Smooth muscle cell (in vitro differentiated cells): ENCODE results near the gene TRIOBP. TPM values are rescaled to one million over a fixed set of nuclear protein-coding genes. Genes with fewer than 3 reads are reported as not detected.
"Not testable (repeated sequence)": the region's sequence is repeated elsewhere in the genome, so short reads cannot be mapped to it uniquely, and the experiment has no call there.

ENCODE experiments used
- DNase-seq: peaks from one replicate; lab custom pipeline; 2025; ENCODE audit not compliant: unreplicated experiment; lab: John Stamatoyannopoulos, UW
- H2AFZ ChIP-seq: fragments of 200-600 bp; sonication (generic); 2 replicates; pipeline ENCODE4 v1.6.0; 2016; ENCODE audit warnings: antibody characterized with exemption, low read depth, mild to moderate bottlenecking
- H3F3A ChIP-seq: fragments of 200-600 bp; sonication (generic); 2 replicates; pipeline ENCODE4 v1.6.0; 2017; ENCODE audit warnings: antibody characterized with exemption, low read depth
- H3K27ac ChIP-seq: fragments of 200-600 bp; sonication (generic); 2 replicates; pipeline ENCODE4 v1.5.1; 2016; ENCODE audit warnings: low read depth, mild to moderate bottlenecking
- H3K27me3 ChIP-seq: fragments of 200-600 bp; sonication (generic); 2 replicates; pipeline ENCODE4 v1.6.1; 2016; ENCODE audit warnings: low read depth, mild to moderate bottlenecking
- H3K36me3 ChIP-seq: fragments of 200-600 bp; sonication (generic); 2 replicates; pipeline ENCODE4 v1.5.1; 2016; ENCODE audit warnings: low read depth
- H3K4me1 ChIP-seq: fragments of 200-600 bp; sonication (generic); 2 replicates; pipeline ENCODE4 v1.5.1; 2016; ENCODE audit warnings: low read depth
- H3K4me2 ChIP-seq: fragments of 200-600 bp; sonication (generic); 2 replicates; pipeline ENCODE4 v1.6.0; 2016; ENCODE audit warnings: mild to moderate bottlenecking
- H3K4me3 ChIP-seq: fragments of 200-600 bp; sonication (generic); 2 replicates; pipeline ENCODE4 v1.5.1; 2016; ENCODE audit warnings: mild to moderate bottlenecking
- H3K79me2 ChIP-seq: fragments of 200-600 bp; sonication (generic); 2 replicates; pipeline ENCODE4 v1.6.0; 2016; ENCODE audit warnings: low read depth, mild to moderate bottlenecking
- H3K9ac ChIP-seq: fragments of 200-600 bp; sonication (generic); 2 replicates; pipeline ENCODE4 v1.6.0; 2016; ENCODE audit warnings: low read depth
- H3K9me3 ChIP-seq: fragments of 200-600 bp; sonication (generic); replicated peaks from 2 replicates; pipeline ENCODE4 v1.5.1; 2016; ENCODE audit warnings: low read depth
- H4K20me1 ChIP-seq: fragments of 200-600 bp; sonication (generic); 2 replicates; pipeline ENCODE4 v1.6.0; 2016; ENCODE audit warnings: low read depth
- CTCF ChIP-seq: fragments of 200-600 bp; sonication (generic); IDR thresholded peaks from 2 replicates; pipeline ENCODE4 v1.5.1; 2017; ENCODE audit warnings: borderline replicate concordance, mild to moderate bottlenecking, antibody characterized with exemption; ENCODE audit not compliant: insufficient read depth, poor library complexity, severe bottlenecking
- WGBS: methylation state at CpG from one replicate; pipeline ENCODE4 v1.1.7; 2016; ENCODE audit warnings: low lambda C conversion rate; 5-methylcytosine and 5-hydroxymethylcytosine counted together
- polyA plus RNA-seq: library from polyadenylated mRNA; unstranded; fragments of >200 nt; fragmentation: Nextera tagmentation; extraction: Ambion mirVana; gene quantifications from 2 replicates; pipeline ENCODE4 v1.2.1, GENCODE V29; 2016
- total RNA-seq: library from RNA; depleted of rRNA; stranded (reverse); fragments of >200 nt; gene quantifications from 2 replicates; pipeline ENCODE4 v1.2.3, GENCODE V29; 2014

The TRIOBP gene
- total and polyA plus RNA-seq, 2 experiments from 2014 or later, result 44.6 to 95.8 TPM

GRCh38 chr22:37792494-37792893 lies 95.6 kb downstream of the TRIOBP start:
- Histone ChIP-seq H3K4me2 (no peak overlapping the region), H3K4me3 (no peak overlapping the region), H3K27ac (no peak overlapping the region), H3F3A (no peaks in the 10 kb centered on the region), H3K27me3 (no peaks in the 10 kb centered on the region), H2AFZ (no peak overlapping the region), H4K20me1 (no peaks in the 10 kb centered on the region), H3K79me2 (no peaks in the 10 kb centered on the region), H3K9me3 (no peaks in the 10 kb centered on the region), H3K36me3 (no peaks in the 10 kb centered on the region), H3K9ac (no peak overlapping the region), H3K4me1 (no peaks in the 10 kb centered on the region)
- WGBS, result 96% methylated on average over 2 of the region's 6 CpGs
- DNase-seq, result no peak
- TF ChIP-seq CTCF, result no peak

- H3K9ac ChIP-seq, result no peak overlapping the region
- no peak for DNase-seq
- WGBS, result 94% methylated on average over 2 of the region's 2 CpGs
These were observed 97.5 kb downstream of the TRIOBP start for GRCh38 chr22:37794376-37794775.

GRCh38 chr22:37796079-37796478 lies 99.2 kb downstream of the TRIOBP start:
- WGBS, result 78% methylated on average over 3 of the region's 3 CpGs
- H3K36me3 ChIP-seq, result no peaks in the 10 kb centered on the region
- no peak for TF ChIP-seq CTCF

More at GRCh38 chr22:37794376-37794775, 97.5 kb downstream of the TRIOBP start:
- no peak overlapping the region for H2AFZ ChIP-seq
- H3K36me3 ChIP-seq, result no peaks in the 10 kb centered on the region
- H4K20me1 ChIP-seq, result no peaks in the 10 kb centered on the region
- H3K4me3 ChIP-seq, result no peak overlapping the region
- no peaks in the 10 kb centered on the region for H3F3A ChIP-seq
- no peak overlapping the region for H3K27ac ChIP-seq
- H3K79me2 ChIP-seq, result no peaks in the 10 kb centered on the region
- no peak for TF ChIP-seq CTCF
- H3K4me2 ChIP-seq, result no peak overlapping the region
- no peaks in the 10 kb centered on the region for H3K4me1 ChIP-seq
- no peaks in the 10 kb centered on the region for H3K9me3 ChIP-seq
- H3K27me3 ChIP-seq, result no peaks in the 10 kb centered on the region

GRCh38 chr22:37797259-37797658 lies 100.4 kb downstream of the TRIOBP start:
- not testable (repeated sequence) for H3K9ac ChIP-seq, H3K79me2 ChIP-seq, H3K4me1 ChIP-seq, H3K27ac ChIP-seq, H4K20me1 ChIP-seq, H3K27me3 ChIP-seq, H2AFZ ChIP-seq, H3F3A ChIP-seq, DNase-seq, H3K4me3 ChIP-seq, H3K9me3 ChIP-seq, H3K36me3 ChIP-seq, H3K4me2 ChIP-seq
- WGBS, result 94% methylated on average over 7 of the region's 7 CpGs

More at GRCh38 chr22:37796079-37796478, 99.2 kb downstream of the TRIOBP start:
- H3K4me1 ChIP-seq, result no peaks in the 10 kb centered on the region
- H3F3A ChIP-seq, result no peaks in the 10 kb centered on the region
- no peak overlapping the region for H2AFZ ChIP-seq
- H3K9me3 ChIP-seq, result no peaks in the 10 kb centered on the region
- no peak overlapping the region for H3K9ac ChIP-seq
- H4K20me1 ChIP-seq, result no peaks in the 10 kb centered on the region
- no peak overlapping the region for H3K4me2 ChIP-seq
- H3K27me3 ChIP-seq, result no peaks in the 10 kb centered on the region
- no peak overlapping the region for H3K27ac ChIP-seq
- DNase-seq, result no peak
- H3K4me3 ChIP-seq, result no peak overlapping the region
- no peaks in the 10 kb centered on the region for H3K79me2 ChIP-seq
